HG03039 (cell line): ENCODE data around the gene RASL12.
"Not testable (repeated sequence)": the region's sequence is repeated elsewhere in the genome, so short reads cannot be mapped to it uniquely, and the experiment has no call there.

Experiments used
- ATAC-seq: cut with Tn5 transposase; IDR thresholded peaks from one replicate; pipeline ENCODE4 v1.9.1; 2021; ENCODE audit warnings: mild to moderate bottlenecking, moderate library complexity; ENCODE audit not compliant: unreplicated experiment

The RASL12 gene

DNA sequence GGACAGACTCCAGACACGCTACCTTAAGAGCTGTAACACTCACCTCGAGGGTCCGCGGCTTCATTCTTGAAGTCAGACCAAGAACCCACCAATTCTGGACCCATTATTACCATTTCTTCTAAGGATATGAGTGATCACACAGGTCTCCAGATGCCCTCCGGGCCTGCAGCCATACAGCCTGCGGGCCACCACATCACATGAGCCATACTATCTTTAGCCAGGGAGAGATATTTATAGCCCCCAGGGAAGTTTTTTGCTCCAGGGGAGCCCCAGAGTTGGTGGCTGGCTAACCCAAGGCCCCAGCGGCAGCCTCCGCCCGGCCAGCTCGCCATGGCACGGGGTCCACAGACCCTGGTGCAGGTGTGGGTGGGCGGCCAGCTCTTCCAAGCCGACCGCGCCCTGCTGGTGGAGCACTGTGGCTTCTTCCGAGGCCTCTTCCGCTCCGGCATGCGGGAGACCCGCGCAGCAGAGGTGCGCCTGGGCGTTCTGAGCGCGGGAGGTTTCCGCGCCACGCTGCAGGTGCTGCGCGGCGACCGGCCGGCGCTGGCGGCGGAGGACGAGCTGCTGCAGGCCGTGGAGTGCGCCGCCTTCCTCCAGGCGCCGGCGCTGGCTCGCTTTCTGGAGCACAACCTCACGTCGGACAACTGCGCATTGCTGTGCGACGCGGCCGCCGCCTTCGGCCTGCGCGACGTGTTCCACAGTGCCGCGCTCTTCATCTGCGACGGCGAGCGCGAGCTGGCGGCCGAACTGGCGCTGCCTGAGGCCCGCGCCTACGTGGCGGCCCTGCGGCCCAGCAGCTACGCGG, 8.9 kb upstream of the RASL12 start, which contains the start of gene KBTBD13:
Gene KBTBD13 (plus strand): TSS at position 261 of the 805 bp plus-strand sequence. CDS start 70 bp downstream, at position 331.
- ATAC-seq = no peak

DNA sequence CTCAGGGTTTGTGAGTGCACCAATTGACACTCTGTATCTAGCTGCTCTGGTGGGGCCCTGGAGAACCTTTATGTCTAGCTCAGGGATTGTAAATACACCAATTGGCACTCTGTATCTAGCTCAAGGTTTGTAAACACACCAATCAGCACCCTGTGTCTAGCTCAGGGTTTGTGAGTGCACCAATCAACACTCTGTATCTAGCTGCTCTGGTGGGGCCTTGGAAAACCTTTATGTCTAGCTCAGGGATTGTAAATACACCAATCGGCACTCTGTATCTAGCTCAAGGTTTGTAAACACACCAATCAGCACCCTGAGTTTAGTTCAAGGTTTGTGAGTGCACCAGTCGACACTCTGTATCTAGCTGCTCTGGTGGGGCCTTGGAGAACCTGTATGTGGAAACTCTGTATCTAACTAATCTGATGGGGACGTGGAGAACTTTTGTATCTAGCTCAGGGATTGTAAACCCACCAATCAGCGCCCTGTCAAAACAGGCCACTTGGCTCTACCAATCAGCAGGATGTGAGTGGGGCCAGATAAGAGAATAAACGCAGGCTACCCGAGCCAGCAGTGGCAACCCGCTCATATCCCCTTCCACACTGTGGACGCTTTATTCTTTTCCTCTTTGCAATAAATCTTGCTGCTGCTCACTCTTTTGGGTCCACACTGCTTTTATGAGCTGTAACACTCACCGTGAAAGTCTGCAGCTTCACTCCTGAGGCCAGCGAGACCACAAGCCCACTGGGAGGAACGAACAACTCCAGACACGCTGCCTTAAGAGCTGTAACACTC, 8.0 kb upstream of the RASL12 start:
- not testable (repeated sequence) for ATAC-seq

DNA sequence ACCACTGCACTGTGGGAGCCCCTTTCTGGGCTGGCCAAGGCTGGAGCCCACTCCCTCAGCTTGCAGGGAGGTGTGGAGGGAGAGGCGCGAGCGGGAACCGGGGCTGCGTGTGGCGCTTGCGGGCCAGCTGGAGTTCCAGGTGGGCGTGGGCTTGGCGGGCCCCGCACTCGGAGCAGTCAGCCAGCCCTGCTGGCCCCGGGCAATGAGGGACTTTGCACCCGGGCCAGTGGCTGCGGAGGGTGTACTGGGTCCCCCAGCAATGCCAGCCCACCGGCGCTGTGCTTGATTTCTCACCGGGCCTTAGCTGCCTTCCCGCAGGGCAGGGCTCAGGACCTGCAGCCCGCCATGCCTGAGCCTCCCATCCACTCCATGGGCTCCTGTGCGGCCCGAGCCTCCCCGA, 7.2 kb upstream of the RASL12 start:
- not testable (repeated sequence) for ATAC-seq

DNA sequence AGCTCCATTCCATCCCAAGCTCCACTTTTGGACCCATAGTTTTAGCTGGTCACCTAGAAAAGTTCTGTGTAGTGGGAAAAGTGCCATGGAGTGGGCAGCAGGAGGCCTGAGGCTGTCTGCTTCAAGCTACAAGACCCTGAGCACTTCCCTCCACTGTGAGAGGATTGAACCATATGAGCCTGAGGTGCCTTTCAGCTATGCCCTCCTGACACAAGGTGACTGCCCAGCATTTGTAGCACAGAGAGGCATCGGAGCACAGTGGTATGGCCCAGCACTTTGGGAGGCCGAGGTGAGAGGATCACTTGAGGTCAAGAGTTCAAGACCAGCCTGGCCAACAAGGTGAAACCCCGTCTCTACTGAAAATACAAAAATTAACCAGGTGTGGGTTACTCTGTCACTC, 4.8 kb upstream of the RASL12 start:
- ATAC-seq = no peak

DNA sequence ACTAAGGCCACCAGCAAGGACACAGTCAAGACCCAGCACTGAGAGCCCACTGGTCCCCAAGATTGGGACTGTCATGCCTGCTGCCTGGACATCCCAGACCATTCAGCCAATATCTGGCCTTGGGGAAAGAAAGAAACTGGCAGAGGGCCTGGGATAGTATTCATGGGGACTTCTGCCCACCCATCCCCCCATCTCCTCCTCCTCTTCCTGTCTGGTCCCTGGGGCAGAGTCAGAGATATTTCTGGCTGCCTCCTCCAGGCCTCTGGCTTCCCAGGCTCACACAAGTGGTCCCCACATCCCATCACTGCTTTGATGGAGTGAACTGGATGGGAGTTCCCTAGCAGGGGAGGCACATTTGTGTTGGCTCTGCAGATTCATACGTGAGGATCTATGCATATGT, 4.2 kb upstream of the RASL12 start:
- ATAC-seq = no peak

DNA sequence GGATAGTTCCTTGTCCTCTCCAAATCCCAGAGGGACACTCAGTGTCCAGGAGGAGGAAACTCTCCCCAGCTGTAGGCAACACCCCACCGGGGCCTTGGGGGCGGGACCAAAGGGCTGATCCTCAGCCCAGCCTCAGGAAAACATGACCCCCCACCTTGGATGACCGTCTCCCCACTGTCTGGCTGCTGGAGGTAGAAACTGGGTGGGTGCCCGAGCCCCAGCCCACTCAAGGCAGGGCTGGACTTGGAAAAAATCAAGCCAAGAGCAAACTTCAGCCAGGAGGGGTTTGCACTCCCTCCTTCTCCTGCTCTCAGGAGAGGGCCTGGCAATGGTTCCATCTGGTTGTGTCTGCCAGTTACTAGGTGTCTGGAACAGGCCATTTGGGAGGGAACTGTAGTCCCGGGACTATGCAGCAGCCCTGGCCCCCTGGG, 3.6 kb upstream of the RASL12 start:
- ATAC-seq = no peak

DNA sequence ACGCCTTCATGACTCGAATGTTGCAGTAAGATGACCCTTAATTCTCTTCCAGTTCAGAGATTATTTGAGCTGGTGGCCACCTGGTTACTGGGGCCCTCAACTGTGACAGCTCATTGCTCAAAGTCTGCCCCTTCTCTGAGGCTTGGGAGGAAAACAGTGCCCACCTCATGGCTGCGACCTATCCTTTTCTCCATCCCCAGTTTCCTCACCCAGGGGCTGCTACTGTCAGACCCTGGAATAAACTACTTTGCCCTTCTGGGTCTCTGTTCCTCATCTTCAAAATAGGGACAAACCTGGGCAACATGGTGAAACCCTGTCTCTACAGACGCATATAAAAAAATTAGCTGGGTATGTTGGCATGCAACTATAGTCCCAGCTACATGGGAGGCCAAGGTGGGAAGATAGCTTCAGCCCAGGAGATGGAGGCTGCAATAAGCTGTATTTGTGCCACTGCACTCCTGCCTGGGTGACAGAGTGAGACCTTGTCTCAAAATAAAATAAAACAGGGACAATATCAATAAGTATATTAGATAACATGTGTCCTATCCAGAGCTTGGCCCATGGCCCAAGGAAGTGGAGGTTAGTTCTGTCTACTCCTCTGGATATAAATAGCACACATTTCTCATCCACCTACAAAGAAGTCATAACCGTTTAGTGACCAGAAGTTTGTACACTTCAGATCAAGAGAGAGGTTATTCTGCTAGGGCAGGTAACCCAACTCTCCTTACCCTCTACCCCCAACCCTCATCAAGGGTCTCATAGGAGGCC, 2.2 kb upstream of the RASL12 start:
- no peak for ATAC-seq

DNA sequence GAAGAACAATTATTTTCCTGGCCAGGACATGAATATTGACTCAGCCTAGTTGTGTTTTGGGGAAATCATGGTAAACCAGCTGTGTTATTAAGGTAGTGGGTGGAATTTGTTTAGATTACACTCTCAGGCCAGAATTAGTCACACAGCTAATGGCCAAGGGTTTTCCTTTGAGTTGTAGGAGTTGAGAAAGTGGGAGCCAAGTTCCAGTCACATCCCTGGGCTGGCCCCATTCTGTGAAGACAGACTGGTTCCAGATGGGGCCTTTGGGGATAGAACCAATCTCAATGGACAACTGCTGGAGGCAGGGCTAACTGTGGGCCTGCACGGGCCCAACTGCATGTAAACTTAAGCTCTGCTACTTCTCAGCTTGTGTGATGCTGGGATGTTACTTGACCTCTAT, 1.4 kb upstream of the RASL12 start:
- ATAC-seq = no peak

DNA sequence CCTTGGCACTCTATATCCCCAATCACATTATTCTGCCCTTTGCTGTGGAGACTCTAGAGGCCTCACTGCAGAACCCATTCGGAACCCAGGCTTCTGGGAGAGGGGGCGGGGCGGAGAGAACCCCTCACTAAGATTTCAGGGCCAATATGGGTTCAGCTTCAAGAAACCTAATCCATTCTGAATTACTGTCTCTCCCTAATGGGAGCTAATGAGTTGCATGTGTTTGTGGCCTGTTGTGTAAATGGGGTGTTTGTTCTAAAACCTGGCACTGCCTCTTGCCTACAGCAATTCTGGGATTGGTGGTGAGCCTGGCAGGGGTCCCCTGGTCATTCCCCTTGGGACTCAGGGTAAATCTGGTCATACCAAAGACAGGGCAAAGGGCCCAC, 605 bp upstream of the RASL12 start:
- ATAC-seq = no peak

DNA sequence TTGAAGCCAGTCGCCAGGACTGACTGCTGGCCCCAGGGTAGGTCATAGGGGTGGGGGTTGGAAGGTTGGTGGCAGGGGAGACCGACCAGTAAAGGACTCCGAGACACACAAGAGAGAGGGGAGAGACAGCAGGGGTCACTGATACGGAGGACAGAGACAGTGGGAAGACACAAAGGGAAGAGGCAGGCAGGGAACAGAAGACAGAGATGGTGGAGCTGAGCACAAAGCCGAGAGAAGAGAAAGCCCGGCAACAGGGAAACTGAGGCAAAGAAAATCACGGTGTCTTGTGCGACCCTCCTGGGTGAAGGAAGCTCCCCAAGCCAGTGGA, 510 bp downstream of the RASL12 start:
- ATAC-seq = no peak

DNA sequence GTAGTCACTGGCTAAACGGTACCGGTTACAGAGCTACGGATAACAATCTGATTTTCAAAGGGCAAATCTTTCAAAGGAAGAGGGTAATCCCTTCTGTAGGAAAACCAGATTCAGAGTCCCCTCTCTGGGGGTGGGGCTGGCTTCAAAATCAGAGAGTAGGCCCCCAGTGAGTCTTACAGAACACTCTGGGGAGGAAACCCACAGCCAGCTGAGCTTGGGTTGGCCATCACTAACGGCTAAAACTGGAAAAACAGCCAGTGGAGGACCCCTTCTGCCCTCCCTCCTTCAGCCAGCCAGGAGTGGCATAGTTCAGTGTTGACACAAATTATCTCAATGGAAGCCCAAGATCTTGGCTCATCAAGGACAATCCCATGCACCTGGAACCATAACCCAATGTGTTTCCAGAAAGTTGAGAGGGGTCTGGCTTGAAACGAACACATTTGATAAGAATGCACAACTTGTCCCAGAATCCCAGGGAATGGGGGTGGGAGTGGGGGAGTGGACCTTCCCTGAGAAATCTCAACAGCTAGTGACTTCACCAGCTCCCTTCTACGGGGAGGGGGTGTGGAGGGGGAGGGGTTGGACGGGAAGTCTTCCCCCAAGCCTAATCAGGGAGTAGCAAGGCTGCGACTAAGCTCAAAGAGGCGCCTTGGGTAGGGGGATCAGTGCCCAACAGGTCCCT, 1.0 kb downstream of the RASL12 start:
- no peak for ATAC-seq

DNA sequence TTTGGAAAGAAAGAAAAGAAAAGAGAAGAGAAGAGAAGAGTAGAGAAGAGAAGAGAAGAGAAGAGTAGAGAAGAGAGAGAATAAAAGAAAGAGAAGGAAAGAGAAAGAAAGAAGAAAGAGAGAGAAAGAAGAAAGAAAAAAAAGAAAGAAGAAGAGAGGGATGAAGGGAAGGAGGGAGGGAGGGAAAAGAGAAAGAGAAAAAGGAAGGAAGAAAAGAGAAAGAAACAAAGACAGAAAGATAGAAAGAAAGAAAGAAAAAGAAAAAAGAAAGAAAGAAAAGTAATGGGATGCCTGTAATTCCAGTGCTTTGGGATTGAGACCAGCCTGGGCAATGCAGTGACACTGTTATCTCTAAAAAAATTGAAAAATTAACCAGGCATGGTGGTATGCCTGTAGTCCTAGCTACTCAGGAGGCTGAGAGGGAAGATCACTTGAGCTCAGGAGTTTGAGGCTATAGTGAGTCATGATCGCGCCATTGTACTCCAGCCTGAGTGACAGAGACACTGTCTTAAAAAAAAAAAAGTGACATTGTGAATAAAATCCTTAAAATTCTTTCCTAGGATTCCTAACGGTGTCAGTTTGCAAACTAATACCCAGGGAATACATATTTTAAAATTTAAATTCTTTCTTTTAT, 1.7 kb downstream of the RASL12 start:
- no peak for ATAC-seq

DNA sequence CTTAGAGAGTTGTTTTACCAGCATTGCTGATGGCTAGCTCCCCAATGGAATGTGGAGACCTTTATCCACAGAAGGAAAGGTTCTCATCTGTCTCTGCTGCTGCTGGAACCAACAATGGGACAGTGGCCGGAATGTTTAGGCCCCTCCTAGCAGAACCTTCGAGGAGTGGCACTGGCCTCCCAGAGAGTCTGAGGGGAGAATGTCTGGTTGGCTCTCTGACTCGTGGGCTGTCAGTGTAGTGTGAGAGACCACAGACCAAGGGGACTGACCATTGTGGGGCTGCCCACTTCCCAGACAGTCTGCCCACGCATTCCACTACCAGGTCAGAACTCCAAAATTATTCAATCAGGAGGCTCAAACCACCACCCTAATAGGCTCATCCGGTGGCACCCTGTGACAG, 5.1 kb downstream of the RASL12 start:
- no peak for ATAC-seq

DNA sequence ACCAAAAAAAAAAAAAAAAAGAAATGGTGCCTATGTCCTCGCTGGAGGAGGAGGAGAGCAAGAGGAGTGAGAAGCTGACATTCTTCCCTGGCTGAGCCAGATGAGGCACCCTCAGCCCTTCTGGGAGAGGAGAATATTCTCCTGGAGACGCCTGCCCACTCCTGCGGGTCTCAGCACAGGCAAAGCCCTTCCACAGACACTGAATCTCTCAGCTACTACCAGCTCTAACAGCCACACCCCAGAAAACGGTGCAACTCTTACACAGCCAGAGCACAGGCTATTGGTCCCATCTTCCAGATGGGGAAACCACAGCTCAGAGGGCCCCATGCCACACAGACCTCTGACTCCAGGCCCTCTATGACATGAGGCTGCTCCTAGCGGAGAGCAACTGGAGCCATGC, 5.7 kb downstream of the RASL12 start:
- ATAC-seq = no peak

DNA sequence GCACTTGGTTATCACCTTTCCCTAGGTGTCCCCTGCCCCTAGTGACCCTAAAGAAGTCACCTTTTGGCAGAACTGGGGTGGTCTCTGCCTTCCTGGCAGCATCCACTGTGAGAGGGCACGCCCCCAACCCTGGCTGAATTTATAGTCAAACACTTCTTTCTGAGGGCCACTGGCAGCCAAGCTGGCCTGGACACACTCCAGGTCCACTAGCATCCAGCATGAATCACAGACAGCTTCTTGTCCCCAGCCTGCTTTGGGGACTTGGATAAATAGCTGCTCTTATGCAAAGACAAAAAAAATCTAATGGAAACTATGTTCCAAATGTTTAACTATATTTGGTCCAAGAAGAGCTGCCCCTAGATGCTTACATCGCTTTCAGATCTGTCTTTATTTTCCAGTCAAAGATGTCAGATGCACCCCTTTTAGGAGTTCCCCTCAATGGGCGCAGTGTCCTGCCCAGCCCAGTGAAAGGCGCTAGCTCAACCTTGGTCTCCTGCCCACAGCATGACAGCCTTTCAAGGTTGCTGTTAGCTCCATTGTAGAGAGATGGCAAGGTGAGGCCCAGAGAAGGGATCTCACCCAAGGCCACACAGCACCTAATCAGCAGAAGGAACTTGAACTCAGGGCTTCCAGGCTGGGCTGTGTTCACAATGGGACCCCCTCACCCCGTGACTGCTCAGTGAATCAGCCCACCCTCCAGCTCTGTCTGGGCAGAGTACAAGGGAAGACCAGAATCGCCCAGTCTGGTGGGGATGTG, 7.0 kb downstream of the RASL12 start:
- ATAC-seq = no peak

DNA sequence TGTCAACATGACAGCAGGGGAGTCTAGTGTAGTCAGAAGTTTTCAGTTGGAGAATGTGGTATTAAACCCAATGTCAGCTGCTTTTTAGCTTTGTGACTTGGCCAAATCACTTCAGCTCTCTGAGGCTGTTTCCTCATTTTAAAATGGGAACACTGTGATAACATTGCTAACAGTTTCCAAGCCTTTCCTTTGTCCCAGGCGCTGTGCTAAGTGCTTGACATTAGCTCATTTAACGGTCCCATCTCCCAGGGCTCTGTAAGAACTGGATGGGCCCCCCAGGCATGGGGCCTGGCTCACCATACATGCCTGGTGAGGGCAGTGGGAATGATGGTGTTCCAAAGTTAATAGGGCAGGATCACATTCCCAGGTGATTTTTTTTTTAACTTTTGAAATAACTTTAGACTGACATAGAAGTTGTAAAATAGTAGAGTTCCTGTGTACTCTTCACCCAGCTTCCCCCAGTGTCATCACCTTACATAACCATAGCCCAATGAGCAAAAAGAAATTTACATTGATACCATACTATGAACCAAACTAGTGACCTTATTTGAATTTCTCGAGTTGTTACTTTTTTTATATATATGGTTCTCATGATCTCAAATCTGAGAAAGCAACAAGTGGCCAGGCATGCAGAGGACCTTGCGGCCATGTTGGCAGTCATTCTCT, 7.7 kb downstream of the RASL12 start:
- ATAC-seq = no peak

DNA sequence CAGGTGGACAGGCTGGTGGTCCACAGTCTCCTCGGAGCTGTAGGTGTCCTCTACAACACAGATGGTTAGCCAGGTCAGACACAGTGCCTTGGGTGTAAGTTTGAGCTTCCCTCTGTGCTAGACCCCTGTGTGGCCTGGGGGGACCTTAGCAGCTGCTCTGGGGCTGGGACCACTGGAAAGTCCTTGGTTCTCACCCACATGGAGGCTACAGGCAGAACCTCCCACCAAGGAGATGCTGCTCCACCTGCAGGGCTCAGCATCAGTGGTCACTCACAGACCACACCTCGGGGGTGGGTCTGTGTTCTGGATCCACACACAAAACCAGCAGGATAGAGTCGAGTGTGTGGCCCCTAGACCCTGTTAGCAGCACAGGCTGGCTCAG, 8.4 kb downstream of the RASL12 start:
- ATAC-seq = no peak

DNA sequence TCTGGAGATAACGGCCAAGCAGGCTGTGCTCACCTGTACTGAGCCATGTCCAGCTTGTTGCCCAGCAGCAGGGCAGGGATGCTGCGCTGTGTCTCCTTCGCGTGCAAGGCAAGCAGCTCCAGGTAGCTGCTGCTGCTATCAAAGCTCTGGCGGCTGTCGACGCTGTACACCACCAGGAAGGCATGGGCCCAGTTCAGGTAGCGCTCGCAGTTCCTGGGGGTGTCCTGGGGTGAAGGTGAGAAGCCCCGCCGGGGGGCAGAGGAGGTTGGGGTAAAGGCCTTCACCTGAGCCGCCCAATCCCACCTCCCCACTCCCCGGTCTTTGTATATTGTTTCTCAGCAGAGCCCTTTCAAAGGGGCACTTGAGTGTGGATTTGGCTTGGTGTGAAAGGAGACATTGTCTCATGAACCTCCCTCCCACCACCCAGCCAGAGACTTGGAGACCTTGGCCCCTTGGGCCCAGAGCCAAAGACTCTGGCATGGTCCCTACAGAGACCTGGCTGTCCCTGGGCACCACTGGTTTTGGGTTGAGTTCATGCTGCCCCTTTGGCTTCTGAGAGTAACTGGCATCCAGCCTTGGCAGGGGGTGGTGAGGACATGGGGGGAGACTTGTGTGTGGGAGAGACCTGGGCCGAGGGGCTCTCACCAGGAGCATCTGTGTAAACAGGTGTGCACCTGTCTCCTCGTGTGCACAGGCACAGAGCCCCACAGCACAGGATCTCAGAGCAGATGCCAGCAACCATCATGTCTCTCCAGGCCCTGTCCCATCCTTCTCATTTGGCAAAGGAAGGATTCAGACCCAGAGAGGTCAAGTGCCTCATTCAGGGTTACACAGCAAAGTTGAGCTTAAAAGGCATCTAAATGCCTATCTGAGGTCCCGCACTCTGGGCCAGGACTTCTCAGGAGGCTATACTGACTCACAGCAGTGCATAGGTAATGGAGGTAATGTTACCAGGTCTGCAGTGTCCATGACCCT, 9.1 kb downstream of the RASL12 start:
- no peak for ATAC-seq
